Keratinocyte (primary cell): ENCODE measurements around the gene CERK.

Source experiments
- CTCF ChIP-seq, 3 experiments: IDR thresholded peaks in 1 of 3; conservative IDR thresholded peaks in 1 of 3; optimal IDR thresholded peaks in 1 of 3; 2 replicates in 2 of 3; 3 replicates in 1 of 3; pipeline versions ENCODE3 to v1.5.1; 2011; ENCODE audit warnings: low read length in 3 of 3, mild to moderate bottlenecking in 3 of 3, moderate library complexity in 2 of 3, control low read depth in 1 of 3, inconsistent platforms in 1 of 3; ENCODE audit not compliant: insufficient read depth in 2 of 3; ENCODE audit errors: extremely low read depth in 1 of 3
- EZH2 ChIP-seq: IDR thresholded peaks from one replicate; pipeline ENCODE4 v1.6.1; 2012; ENCODE audit warnings: inconsistent platforms, mild to moderate bottlenecking, low read length, moderate library complexity

- TF ChIP-seq CTCF (optimal IDR thresholded peaks at IDR 0.05 in 1 of 3, IDR thresholded peaks at IDR 0.05 in 1 of 3, conservative IDR thresholded peaks at IDR 0.05 in 1 of 3; ENCODE audit: extremely low read depth in 1 of 3, insufficient read depth in 2 of 3, low read length in 3 of 3) (no peak), EZH2 (no peak)
These were observed 9.6 kb upstream of the CERK start for GRCh38 chr22:46747646-46748045.
